Bone marrow (tissue), 2 donors: ENCODE data around the gene ARFGAP1.

Source experiments
- DNase-seq, 2 donors: peaks; one replicate each; lab custom pipeline; 2025; lab: John Stamatoyannopoulos, UW

Gene ARFGAP1

GRCh38 chr20:63320616-63321147, 48.1 kb downstream of the ARFGAP1 start:
- no peak for DNase-seq

- no peak for DNase-seq
These were observed 48.7 kb downstream of the ARFGAP1 start for GRCh38 chr20:63321148-63321831.

- no peak for DNase-seq
These were observed 49.7 kb downstream of the ARFGAP1 start for GRCh38 chr20:63322146-63322932.

GRCh38 chr20:63322933-63323273, 50.3 kb downstream of the ARFGAP1 start:
- DNase-seq = no peak

- no peak for DNase-seq
These were observed 50.9 kb downstream of the ARFGAP1 start for GRCh38 chr20:63323357-63323981.

- DNase-seq = no peak
These were observed 52.4 kb downstream of the ARFGAP1 start for GRCh38 chr20:63325021-63325471.

- no peak for DNase-seq
These were observed 53.1 kb downstream of the ARFGAP1 start for GRCh38 chr20:63325554-63326313.

GRCh38 chr20:63326314-63327230, 54.0 kb downstream of the ARFGAP1 start:
- no peak for DNase-seq

- no peak for DNase-seq
These were observed 54.7 kb downstream of the ARFGAP1 start for GRCh38 chr20:63327231-63327745.

GRCh38 chr20:63328026-63328700, 55.5 kb downstream of the ARFGAP1 start:
- no peak for DNase-seq

GRCh38 chr20:63328718-63329275, 56.2 kb downstream of the ARFGAP1 start:
- no peak for DNase-seq

- DNase-seq = no peak
These were observed 56.9 kb downstream of the ARFGAP1 start for GRCh38 chr20:63329331-63330083.

GRCh38 chr20:63330084-63330760, 57.6 kb downstream of the ARFGAP1 start:
- DNase-seq = no peak

- DNase-seq = no peak
These were observed 58.3 kb downstream of the ARFGAP1 start for GRCh38 chr20:63330940-63331339.

GRCh38 chr20:63331741-63332400, 59.3 kb downstream of the ARFGAP1 start:
- no peak for DNase-seq

- no peak for DNase-seq
These were observed 60.1 kb downstream of the ARFGAP1 start for GRCh38 chr20:63332488-63333240.

GRCh38 chr20:63333241-63333836, 60.7 kb downstream of the ARFGAP1 start:
- DNase-seq = no peak
